Measurements from ENCODE around the gene EHD1. TPM values are rescaled to one million over a fixed set of nuclear protein-coding genes. Genes with fewer than 3 reads are reported as not detected.

Gene EHD1
- total and polyA plus RNA-seq, 2 of the 8 experiments (the other 6 are each of a cell fraction or from before 2014, with no cell fraction given): 31.5 to 42.9 TPM

GRCh38 chr11:64810891-64811272 lies 67.5 kb downstream of the EHD1 start:
- Histone ChIP-seq H4K20me1 (replicated peaks in 1 of 2; ENCODE audit: control insufficient read depth in 1 of 2, insufficient read depth in 2 of 2, low read length in 2 of 2) (peaks cover 0 to 7% of the 10 kb centered on the region in 2 experiments), H3K4me2 (ENCODE audit: insufficient read depth in 1 of 2, low read depth in 2 of 2, low read length in 2 of 2) (peak overlapping the region; percentile 4 to 68), H4K91ac (replicated peaks; ENCODE audit: insufficient read length, low read length) (peak overlapping the region; percentile 65), H2BK20ac (ENCODE audit: low read length) (no peak overlapping the region), H3K4me3 (ENCODE audit: extremely low read depth in 1 of 4, insufficient read depth in 2 of 4, low read depth in 3 of 4, low read length in 4 of 4) (peak overlapping the region; percentile 1 to 93 (median 30); a peak in 6 of 8 replicates), H3K23ac (ENCODE audit: insufficient read length) (no peak overlapping the region), H3K9ac (replicated peaks in 1 of 4; ENCODE audit: extremely low read depth in 1 of 4, low read depth in 3 of 4, low read length in 3 of 4) (no peak overlapping the region), H2BK15ac (ENCODE audit: low read length) (no peak overlapping the region), H3K56ac (replicated peaks; ENCODE audit: insufficient read length, low read depth, low read length) (no peak overlapping the region), H2BK120ac (replicated peaks; ENCODE audit: low read depth, low read length) (no peak overlapping the region), H3K23me2 (ENCODE audit: low read depth, low read length) (peaks cover 8% of the 10 kb centered on the region; the same call in 1 of the 2 replicates), H3K4me1 (replicated peaks in 1 of 4; ENCODE audit: control insufficient read depth in 3 of 4, insufficient read depth in 4 of 4, low read length in 3 of 4) (peaks cover 0 to 7% (median 2%) of the 10 kb centered on the region in 4 experiments; a peak in 5 of 7 replicates), H3K79me2 (ENCODE audit: control insufficient read depth in 1 of 2, insufficient read depth in 2 of 2, low read length in 2 of 2) (no peaks in the 10 kb centered on the region; a peak in 1 of 4 replicates), H3K14ac (ENCODE audit: insufficient read length) (no peak overlapping the region), H2AK5ac (ENCODE audit: low read depth, low read length) (no peak overlapping the region), H3K27me3 (replicated peaks in 1 of 4; ENCODE audit: control insufficient read depth in 3 of 4, extremely low read depth in 1 of 4, insufficient read depth in 3 of 4, low read length in 3 of 4) (no peaks in the 10 kb centered on the region), H2BK5ac (ENCODE audit: low read depth, low read length) (no peak overlapping the region), H4K5ac (ENCODE audit: insufficient read length, low read depth, low read length) (no peak overlapping the region), H3K36me3 (ENCODE audit: control insufficient read depth in 2 of 4, insufficient read depth in 4 of 4, low read length in 3 of 4) (peaks cover 0 to 10% (median 5%) of the 10 kb centered on the region in 4 experiments; a peak in 4 of 8 replicates), H3K4ac (replicated peaks; ENCODE audit: insufficient read length, low read depth, low read length) (no peak overlapping the region), H3K27ac (ENCODE audit: low read depth, low read length) (no peak overlapping the region; the same call in 1 of the 2 replicates), H3K79me1 (ENCODE audit: low read depth, low read length) (peaks cover 2% of the 10 kb centered on the region), H2AFZ (ENCODE audit: low read length) (peak overlapping the region; percentile 87), H4K8ac (ENCODE audit: extremely low read depth, insufficient read depth, low read length) (peak overlapping the region; percentile 39; the same call in 1 of the 2 replicates), H3K18ac (ENCODE audit: extremely low read depth, low read length) (no peak overlapping the region), H3K9me3 (ENCODE audit: insufficient read depth in 2 of 2, low read depth in 1 of 2, low read length in 1 of 2) (no peaks in the 10 kb centered on the region), H2BK12ac (ENCODE audit: low read depth, low read length) (no peak overlapping the region)
- FAIRE-seq: no peak
- WGBS, 2 experiments (ENCODE audit: extremely low coverage in 1 of 2, insufficient coverage in 1 of 2, insufficient read length in 1 of 2, insufficient replicate concordance in 2 of 2, low coverage in 1 of 2, low lambda C conversion rate in 2 of 2, missing lambda C conversion rate in 1 of 2): 48% methylated on average over 14 of the region's 17 CpGs; no CpG with 5 or more reads in 1 of the 2 experiments
- ChIA-PET POLR2A (ENCODE audit: partially characterized antibody) (interaction anchor here (0.6 to 2.6 kb wide), 14 partner anchors 10 to 306 kb away, joined by 3 to 13 read pairs (median 4); partner anchors contain the start of genes BATF2, CDC42BPG, PPP2R5B and SF1), CTCF (ENCODE audit: partially characterized antibody) (interaction anchor here (1.3 to 4.0 kb wide), 7 partner anchors 21 to 85 kb away, joined by 3 to 24 read pairs (median 5); partner anchors contain the start of gene CDC42BPG)
- no peak for DNase-seq (ENCODE audit: low read depth in 1 of 2, low spot score in 2 of 2)
- TF ChIP-seq CREB1 (IDR thresholded peaks at IDR 0.05): no peak
- TF ChIP-seq NRF1 (IDR thresholded peaks at IDR 0.05; ENCODE audit: low read depth, low read length): no peak
- TF ChIP-seq USF2 (IDR thresholded peaks at IDR 0.05; ENCODE audit: low read length): no peak
- TF ChIP-seq TCF12 (IDR thresholded peaks at IDR 0.05; ENCODE audit: low read depth, low read length): no peak
- peak; percentile 66 for TF ChIP-seq E2F6 (IDR thresholded peaks at IDR 0.05)
- peak; percentile 81 for TF ChIP-seq MAX (IDR thresholded peaks at IDR 0.05)
- no peak for TF ChIP-seq SUZ12 (IDR thresholded peaks at IDR 0.05; ENCODE audit: low read length)
- TF ChIP-seq SIN3A (conservative IDR thresholded peaks at IDR 0.05 in 1 of 2, IDR thresholded peaks at IDR 0.05 in 1 of 2; ENCODE audit: low read depth in 1 of 2, low read length in 2 of 2): peak in 1 of 2 experiments; percentile 26; a peak in 1 of 4 replicates
- no peak for TF ChIP-seq EP300 (IDR thresholded peaks at IDR 0.05; ENCODE audit: borderline replicate concordance in 1 of 2, low read depth in 2 of 2, low read length in 2 of 2)
- no peak for TF ChIP-seq RAD21 (IDR thresholded peaks at IDR 0.05 in 1 of 2, conservative IDR thresholded peaks at IDR 0.05 in 1 of 2; ENCODE audit: low read depth in 2 of 2, low read length in 2 of 2)
